WTC11 (cell line): ENCODE data around the gene LHPP. TPM values are rescaled to one million over a fixed set of nuclear protein-coding genes. Genes with fewer than 3 reads are reported as not detected.

Experiments
- ATAC-seq: fragments of 200-7000 bp; cut with Tn5 transposase; 2 replicates; pipeline ENCODE4 v1.10.0; 2021; ENCODE audit warnings: mild to moderate bottlenecking, moderate library complexity
- CTCF ChIA-PET: fragments of 300-600 bp; sonication (Branson Sonifier 250); formaldehyde crosslinking; loops from one replicate; lab custom pipeline; 2021; ENCODE audit warnings: antibody characterized with exemption; lab: Charles Lee
- POLR2A ChIA-PET: fragments of 350-600 bp; sonication (Branson Sonifier 250); formaldehyde crosslinking; loops from one replicate; lab custom pipeline; 2021; ENCODE audit warnings: antibody characterized with exemption; lab: Charles Lee
- DNase-seq: peaks from one replicate; pipeline ENCODE4 v3.0.0; 2021; ENCODE audit warnings: low spot score
- H3K27ac Mint-ChIP-seq: 2 replicates; pipeline ENCODE4 v1.8.0; 2021; ENCODE audit warnings: mixed read lengths
- H3K27me3 Mint-ChIP-seq: 2 replicates; pipeline ENCODE4 v1.8.0; 2021; ENCODE audit warnings: low read depth, mild to moderate bottlenecking, moderate library complexity, mixed read lengths
- H3K36me3 Mint-ChIP-seq: 2 replicates; pipeline ENCODE4 v1.8.0; 2021; ENCODE audit warnings: mixed read lengths
- H3K4me1 Mint-ChIP-seq: 2 replicates; pipeline ENCODE4 v1.8.0; 2022; ENCODE audit warnings: mixed read lengths
- H3K4me3 Mint-ChIP-seq: 2 replicates; pipeline ENCODE4 v1.8.0; 2021; ENCODE audit warnings: mild to moderate bottlenecking, moderate library complexity, mixed read lengths
- H3K9me3 Mint-ChIP-seq: 2 replicates; pipeline ENCODE4 v1.8.0; 2021; ENCODE audit warnings: mixed read lengths
- AFF4 ChIP-seq: sonication (generic); formaldehyde crosslinking; IDR thresholded peaks from 2 replicates; pipeline ENCODE4 v1.8.1; 2023; ENCODE audit warnings: mild to moderate bottlenecking, missing genetic modification reagents, borderline replicate concordance
- ELF4 ChIP-seq: sonication (generic); formaldehyde crosslinking; IDR thresholded peaks from 2 replicates; pipeline ENCODE4 v1.8.1; 2022; ENCODE audit warnings: low read depth, mild to moderate bottlenecking, moderate library complexity, missing genetic modification reagents
- FOXJ3 ChIP-seq: sonication (generic); formaldehyde crosslinking; IDR thresholded peaks from 2 replicates; pipeline ENCODE4 v1.9.0; 2021; ENCODE audit warnings: missing genetic modification reagents, mild to moderate bottlenecking, borderline replicate concordance
- FOXP1 ChIP-seq: sonication (generic); formaldehyde crosslinking; IDR thresholded peaks from 2 replicates; pipeline ENCODE4 v1.8.0; 2022; ENCODE audit warnings: missing genetic modification reagents, mild to moderate bottlenecking, moderate library complexity, borderline replicate concordance
- GRHL2 ChIP-seq: fragments of 250-450 bp; sonication (Bioruptor Pico); IDR thresholded peaks from 2 replicates; pipeline ENCODE4 v1.8.0; 2022; ENCODE audit warnings: mild to moderate bottlenecking, moderate library complexity; ENCODE audit not compliant: insufficient replicate concordance, severe bottlenecking
- GTF2I ChIP-seq: fragments of 250-450 bp; sonication (Bioruptor Pico); conservative IDR thresholded peaks from 2 replicates; pipeline ENCODE4 v1.4.0; 2021; ENCODE audit warnings: mild to moderate bottlenecking
- HMGXB4 ChIP-seq: sonication (generic); formaldehyde crosslinking; IDR thresholded peaks from 2 replicates; pipeline ENCODE4 v1.8.1; 2023; ENCODE audit warnings: mild to moderate bottlenecking, moderate library complexity, missing genetic modification reagents
- NFATC4 ChIP-seq: fragments of 250-450 bp; sonication (Bioruptor Pico); IDR thresholded peaks from 2 replicates; pipeline ENCODE4 v1.9.0; 2021; ENCODE audit warnings: mild to moderate bottlenecking
- NFE2L1 ChIP-seq: sonication (generic); formaldehyde crosslinking; IDR thresholded peaks from 2 replicates; pipeline ENCODE4 v1.8.1; 2023; ENCODE audit warnings: missing genetic modification reagents
- NFYB ChIP-seq: sonication (generic); formaldehyde crosslinking; conservative IDR thresholded peaks from 2 replicates; pipeline ENCODE4 v1.8.0; 2022; ENCODE audit warnings: low read depth, missing genetic modification reagents
- NR1H2 ChIP-seq: sonication (generic); formaldehyde crosslinking; IDR thresholded peaks from 2 replicates; pipeline ENCODE4 v1.9.0; 2021; ENCODE audit warnings: mild to moderate bottlenecking, moderate library complexity, missing genetic modification reagents
- SMAD4 ChIP-seq: sonication (generic); formaldehyde crosslinking; IDR thresholded peaks from 2 replicates; pipeline ENCODE4 v1.8.0; 2022; ENCODE audit warnings: mild to moderate bottlenecking, missing genetic modification reagents
- USF1 ChIP-seq: sonication (generic); formaldehyde crosslinking; IDR thresholded peaks from 2 replicates; pipeline ENCODE4 v1.8.0; 2022; ENCODE audit warnings: mild to moderate bottlenecking, missing genetic modification reagents
- ZNF219 ChIP-seq: sonication (generic); formaldehyde crosslinking; IDR thresholded peaks from 2 replicates; pipeline ENCODE4 v1.8.0; 2023; ENCODE audit warnings: missing genetic modification reagents, mild to moderate bottlenecking, borderline replicate concordance
- ZNF416 ChIP-seq: fragments of 250-450 bp; sonication (Bioruptor Pico); IDR thresholded peaks from 2 replicates; pipeline ENCODE4 v1.9.0; 2021; ENCODE audit warnings: mild to moderate bottlenecking, inconsistent platforms
- ZNF423 ChIP-seq: fragments of 250-450 bp; sonication (Bioruptor Pico); IDR thresholded peaks from 2 replicates; pipeline ENCODE4 v2.1.2; 2022; ENCODE audit warnings: mild to moderate bottlenecking, moderate library complexity
- total RNA-seq: library from RNA; stranded (reverse); gene quantifications from 3 replicates; pipeline ENCODE4 v1.2.3, GENCODE V29; 2021
- TF ChIP-seq, protein P1 (sequence below): fragments of 250-450 bp; sonication (Bioruptor Pico); IDR thresholded peaks from 2 replicates; pipeline ENCODE4 v1.8.0; 2021; ENCODE audit warnings: mild to moderate bottlenecking
- TF ChIP-seq, protein P2 (sequence below): sonication (generic); formaldehyde crosslinking; IDR thresholded peaks from 2 replicates; pipeline ENCODE4 v1.8.0; 2022; ENCODE audit warnings: missing genetic modification reagents
- TF ChIP-seq, protein P3 (sequence below): sonication (generic); formaldehyde crosslinking; IDR thresholded peaks from 2 replicates; pipeline ENCODE4 v1.8.1; 2023; ENCODE audit warnings: mild to moderate bottlenecking, missing genetic modification reagents

The LHPP gene
- total RNA-seq, 1 experiment from 2014 or later, result 33.2 TPM

DNA sequence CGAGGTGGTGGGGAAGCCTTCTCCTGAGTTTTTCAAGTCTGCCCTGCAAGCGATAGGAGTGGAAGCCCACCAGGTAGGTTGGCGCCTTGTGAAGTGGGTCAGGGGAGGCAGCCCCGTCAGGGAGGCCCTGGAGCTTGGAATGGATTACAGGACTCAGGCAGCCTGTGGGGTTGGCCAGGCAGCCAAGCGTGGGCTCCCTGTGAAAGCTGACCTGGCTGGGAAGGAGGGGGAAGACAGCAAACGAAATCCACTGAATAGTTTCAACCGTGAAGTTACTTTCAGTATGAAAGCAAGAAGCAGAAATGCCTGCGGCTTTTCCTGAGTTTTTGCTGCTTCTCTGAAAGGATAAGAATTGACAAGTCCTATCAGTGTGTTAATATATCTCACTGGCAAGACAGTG is 36.4 kb downstream of the LHPP start (continued):
- TF ChIP-seq HMGXB4 (CRISPR knock-in tag) (no peak), GRHL2 (CRISPR knock-in tag) (no peak)
- TF ChIP-seq, all 79 proteins: peak for 0

GRCh38 chr10:124500757-124501156 is 39.1 kb downstream of the LHPP start:
- TF ChIP-seq, protein P1, sequence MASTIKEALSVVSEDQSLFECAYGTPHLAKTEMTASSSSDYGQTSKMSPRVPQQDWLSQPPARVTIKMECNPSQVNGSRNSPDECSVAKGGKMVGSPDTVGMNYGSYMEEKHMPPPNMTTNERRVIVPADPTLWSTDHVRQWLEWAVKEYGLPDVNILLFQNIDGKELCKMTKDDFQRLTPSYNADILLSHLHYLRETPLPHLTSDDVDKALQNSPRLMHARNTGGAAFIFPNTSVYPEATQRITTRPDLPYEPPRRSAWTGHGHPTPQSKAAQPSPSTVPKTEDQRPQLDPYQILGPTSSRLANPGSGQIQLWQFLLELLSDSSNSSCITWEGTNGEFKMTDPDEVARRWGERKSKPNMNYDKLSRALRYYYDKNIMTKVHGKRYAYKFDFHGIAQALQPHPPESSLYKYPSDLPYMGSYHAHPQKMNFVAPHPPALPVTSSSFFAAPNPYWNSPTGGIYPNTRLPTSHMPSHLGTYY (CRISPR knock-in tag), result no peak
- TF ChIP-seq NFE2L1 (CRISPR knock-in tag) (no peak), AFF4 (CRISPR knock-in tag) (no peak), SMAD4 (CRISPR knock-in tag) (no peak), NFATC4 (CRISPR knock-in tag) (no peak), NFYB (CRISPR knock-in tag) (no peak), GTF2I (CRISPR knock-in tag) (no peak), ZNF416 (CRISPR knock-in tag) (no peak), FOXJ3 (CRISPR knock-in tag) (no peak), FOXP1 (CRISPR knock-in tag) (no peak)
- TF ChIP-seq, protein P2, sequence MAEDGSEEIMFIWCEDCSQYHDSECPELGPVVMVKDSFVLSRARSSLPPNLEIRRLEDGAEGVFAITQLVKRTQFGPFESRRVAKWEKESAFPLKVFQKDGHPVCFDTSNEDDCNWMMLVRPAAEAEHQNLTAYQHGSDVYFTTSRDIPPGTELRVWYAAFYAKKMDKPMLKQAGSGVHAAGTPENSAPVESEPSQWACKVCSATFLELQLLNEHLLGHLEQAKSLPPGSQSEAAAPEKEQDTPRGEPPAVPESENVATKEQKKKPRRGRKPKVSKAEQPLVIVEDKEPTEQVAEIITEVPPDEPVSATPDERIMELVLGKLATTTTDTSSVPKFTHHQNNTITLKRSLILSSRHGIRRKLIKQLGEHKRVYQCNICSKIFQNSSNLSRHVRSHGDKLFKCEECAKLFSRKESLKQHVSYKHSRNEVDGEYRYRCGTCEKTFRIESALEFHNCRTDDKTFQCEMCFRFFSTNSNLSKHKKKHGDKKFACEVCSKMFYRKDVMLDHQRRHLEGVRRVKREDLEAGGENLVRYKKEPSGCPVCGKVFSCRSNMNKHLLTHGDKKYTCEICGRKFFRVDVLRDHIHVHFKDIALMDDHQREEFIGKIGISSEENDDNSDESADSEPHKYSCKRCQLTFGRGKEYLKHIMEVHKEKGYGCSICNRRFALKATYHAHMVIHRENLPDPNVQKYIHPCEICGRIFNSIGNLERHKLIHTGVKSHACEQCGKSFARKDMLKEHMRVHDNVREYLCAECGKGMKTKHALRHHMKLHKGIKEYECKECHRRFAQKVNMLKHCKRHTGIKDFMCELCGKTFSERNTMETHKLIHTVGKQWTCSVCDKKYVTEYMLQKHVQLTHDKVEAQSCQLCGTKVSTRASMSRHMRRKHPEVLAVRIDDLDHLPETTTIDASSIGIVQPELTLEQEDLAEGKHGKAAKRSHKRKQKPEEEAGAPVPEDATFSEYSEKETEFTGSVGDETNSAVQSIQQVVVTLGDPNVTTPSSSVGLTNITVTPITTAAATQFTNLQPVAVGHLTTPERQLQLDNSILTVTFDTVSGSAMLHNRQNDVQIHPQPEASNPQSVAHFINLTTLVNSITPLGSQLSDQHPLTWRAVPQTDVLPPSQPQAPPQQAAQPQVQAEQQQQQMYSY (CRISPR knock-in tag), result no peak
- TF ChIP-seq, all 79 proteins: peak for 0
- DNase-seq (no peak), ATAC-seq (no peak)
- ChIA-PET CTCF (no interaction called here), POLR2A (no interaction called here)
- H3K27ac Mint-ChIP-seq, result no peak overlapping the region
- H3K9me3 Mint-ChIP-seq, result peaks cover 8% of the 10 kb centered on the region
- H3K4me1 Mint-ChIP-seq, result peaks cover 17% of the 10 kb centered on the region
- peaks cover 25% of the 10 kb centered on the region for H3K36me3 Mint-ChIP-seq
- no peaks in the 10 kb centered on the region for H3K27me3 Mint-ChIP-seq
- H3K4me3 Mint-ChIP-seq, result no peak overlapping the region

- H3K36me3 Mint-ChIP-seq, result peaks cover 23% of the 10 kb centered on the region
- H3K4me3 Mint-ChIP-seq, result no peak overlapping the region
- ATAC-seq, result no peak
- peaks cover 4% of the 10 kb centered on the region; the same call in 1 of the 2 replicates for H3K4me1 Mint-ChIP-seq
- peak overlapping the region; percentile 55; the same call in 1 of the 2 replicates for H3K27ac Mint-ChIP-seq
- H3K27me3 Mint-ChIP-seq, result no peaks in the 10 kb centered on the region
- no peak for DNase-seq
- ChIA-PET POLR2A (no interaction called here), CTCF (interaction anchor here (0.6 kb wide), 1 partner anchor 27 kb away, joined by 3 read pairs; no protein-coding TSS in a partner anchor)
- peaks cover 8% of the 10 kb centered on the region for H3K9me3 Mint-ChIP-seq
- TF ChIP-seq USF1 (CRISPR knock-in tag) (no peak), ELF4 (CRISPR knock-in tag) (no peak), ZNF423 (CRISPR knock-in tag) (no peak), NR1H2 (CRISPR knock-in tag) (no peak), ZNF219 (CRISPR knock-in tag) (no peak)
- TF ChIP-seq, protein P3, sequence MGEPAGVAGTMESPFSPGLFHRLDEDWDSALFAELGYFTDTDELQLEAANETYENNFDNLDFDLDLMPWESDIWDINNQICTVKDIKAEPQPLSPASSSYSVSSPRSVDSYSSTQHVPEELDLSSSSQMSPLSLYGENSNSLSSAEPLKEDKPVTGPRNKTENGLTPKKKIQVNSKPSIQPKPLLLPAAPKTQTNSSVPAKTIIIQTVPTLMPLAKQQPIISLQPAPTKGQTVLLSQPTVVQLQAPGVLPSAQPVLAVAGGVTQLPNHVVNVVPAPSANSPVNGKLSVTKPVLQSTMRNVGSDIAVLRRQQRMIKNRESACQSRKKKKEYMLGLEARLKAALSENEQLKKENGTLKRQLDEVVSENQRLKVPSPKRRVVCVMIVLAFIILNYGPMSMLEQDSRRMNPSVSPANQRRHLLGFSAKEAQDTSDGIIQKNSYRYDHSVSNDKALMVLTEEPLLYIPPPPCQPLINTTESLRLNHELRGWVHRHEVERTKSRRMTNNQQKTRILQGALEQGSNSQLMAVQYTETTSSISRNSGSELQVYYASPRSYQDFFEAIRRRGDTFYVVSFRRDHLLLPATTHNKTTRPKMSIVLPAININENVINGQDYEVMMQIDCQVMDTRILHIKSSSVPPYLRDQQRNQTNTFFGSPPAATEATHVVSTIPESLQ (CRISPR knock-in tag), result no peak
These were observed 43.1 kb downstream of the LHPP start for GRCh38 chr10:124504711-124505110.
